Right kidney (tissue), 1 donor: ENCODE measurements around the gene KCNJ5.

Experiments used
- DNase-seq: peaks from one replicate; pipeline ENCODE4 v3.0.0-alpha.2; 2016

KCNJ5 gene

DNA sequence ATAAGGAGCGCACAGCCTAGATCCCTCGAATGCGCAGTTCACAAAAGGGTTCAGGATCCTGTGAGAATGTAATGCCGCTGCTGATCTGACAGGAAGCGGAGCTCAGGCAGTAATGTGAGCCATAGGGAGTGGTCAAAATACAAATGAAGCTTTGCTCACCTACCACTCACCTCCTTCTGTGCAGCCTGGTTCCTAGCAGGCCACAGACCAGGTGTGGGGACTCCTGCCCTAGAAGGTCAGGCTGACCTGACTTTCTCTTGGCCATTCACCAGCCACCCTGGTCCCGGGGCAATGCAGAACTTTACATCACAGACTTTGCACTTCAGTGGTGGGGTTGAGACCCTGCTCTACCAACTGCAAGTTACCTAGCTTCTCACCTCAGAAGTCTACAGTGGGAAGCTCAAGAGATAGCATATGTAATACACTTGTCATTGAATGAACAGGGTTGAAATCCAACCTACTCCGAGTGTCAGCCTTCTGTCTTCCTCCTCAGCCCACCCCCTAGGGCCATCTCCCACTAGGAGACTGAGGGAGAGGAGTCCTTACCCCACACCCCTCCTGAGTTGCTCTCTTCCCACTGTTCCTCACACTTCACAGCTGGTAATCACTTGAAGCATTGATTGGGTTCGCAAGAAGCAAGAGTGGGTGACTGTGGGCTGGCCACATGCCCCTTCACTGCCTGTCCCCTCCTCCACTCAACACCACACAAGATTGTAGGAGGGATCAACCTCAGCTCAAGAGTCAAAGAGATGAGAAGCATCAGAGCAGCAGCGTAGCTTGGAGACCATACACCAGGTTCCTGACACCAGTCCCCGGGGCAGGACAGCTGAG is 22.1 kb upstream of the KCNJ5 start:
- DNase-seq, result no peak

DNA sequence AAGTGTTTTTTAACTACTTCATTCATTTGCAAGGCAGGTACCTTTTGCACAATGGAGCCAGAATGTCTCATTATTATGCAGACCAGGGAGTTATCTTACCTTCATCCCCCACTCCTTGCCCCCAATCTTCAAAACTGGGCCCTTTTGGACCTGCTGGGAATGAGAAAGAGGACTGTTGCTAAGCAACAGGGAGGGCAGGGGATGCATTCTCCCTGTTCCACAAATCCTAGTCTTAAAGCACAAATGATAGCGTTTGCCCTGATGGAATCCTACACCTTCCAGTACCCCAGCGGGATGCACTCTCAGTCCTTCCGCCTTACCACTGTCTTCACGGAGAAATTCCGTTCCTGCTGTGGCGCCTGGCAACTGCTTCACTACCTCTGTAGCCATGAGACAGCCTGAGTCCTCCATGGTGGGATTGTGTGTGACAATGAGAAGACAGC is 20.0 kb upstream of the KCNJ5 start:
- no peak for DNase-seq

DNA sequence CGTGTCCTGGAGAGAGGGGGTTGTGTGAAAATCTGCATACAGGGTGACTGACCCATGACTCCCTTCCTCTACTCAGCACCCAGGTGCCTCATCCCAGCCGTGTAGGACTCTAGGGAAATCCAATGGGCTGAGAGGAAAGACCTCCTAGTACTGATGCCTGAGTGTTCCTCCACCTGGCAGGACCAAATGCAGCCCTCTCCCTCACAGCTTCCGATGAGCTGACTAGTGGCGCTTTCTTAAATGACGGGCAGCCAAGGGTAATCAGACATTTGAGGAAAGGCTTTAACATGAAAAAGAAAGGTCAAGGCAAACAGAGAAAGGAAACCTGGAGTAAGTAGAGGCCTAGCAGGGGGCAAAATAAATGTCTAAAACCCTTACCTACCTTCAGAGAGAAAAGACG is 19.1 kb upstream of the KCNJ5 start:
- DNase-seq, result no peak

- no peak for DNase-seq
Measured at GRCh38 chr11:128872594-128872993, 18.6 kb upstream of the KCNJ5 start.

- no peak for DNase-seq
Measured at GRCh38 chr11:128874427-128874826, 16.7 kb upstream of the KCNJ5 start.

GRCh38 chr11:128876133-128876650 is 15.0 kb upstream of the KCNJ5 start:
- no peak for DNase-seq

- DNase-seq, result no peak
Measured at GRCh38 chr11:128877726-128878125, 13.4 kb upstream of the KCNJ5 start.

DNA sequence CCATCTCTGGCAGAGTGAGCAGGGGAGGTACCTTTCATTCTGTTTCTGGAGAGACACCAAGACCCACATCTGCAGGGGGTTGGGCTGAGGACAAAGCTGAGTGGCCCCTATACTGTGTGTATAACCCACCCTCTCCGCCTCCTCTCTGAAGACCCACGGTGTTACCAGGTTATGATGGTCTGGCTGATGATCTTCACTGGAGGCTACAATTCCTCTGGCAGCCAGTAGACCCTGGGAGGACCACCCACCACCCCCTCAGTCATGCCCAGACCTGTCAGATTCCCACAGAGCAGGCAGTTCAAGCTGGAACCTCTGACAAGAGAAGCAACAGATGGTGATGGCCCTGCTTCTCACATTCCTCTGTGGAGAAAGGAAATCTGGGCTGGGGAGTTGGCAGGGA is 12.7 kb upstream of the KCNJ5 start:
- DNase-seq, result no peak

DNA sequence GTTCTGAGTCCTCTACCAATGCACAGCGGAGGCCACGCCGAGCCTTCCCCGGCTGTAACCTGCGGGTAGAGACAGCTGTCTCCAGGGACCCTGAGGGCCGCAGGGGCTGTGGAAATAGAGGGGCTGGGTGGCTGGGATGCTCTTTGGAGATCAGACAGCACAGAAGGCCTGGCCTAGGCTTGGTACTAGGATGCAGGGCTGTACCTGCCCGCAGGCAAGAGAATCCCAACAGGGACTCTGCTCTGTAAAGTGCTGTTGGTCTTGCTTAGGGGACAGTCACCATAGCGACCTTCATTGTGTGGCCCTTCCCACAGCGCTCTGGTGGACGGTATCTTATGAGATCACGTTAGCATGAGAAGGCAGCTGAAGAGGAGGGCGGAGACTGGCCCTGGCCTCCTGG is 11.3 kb upstream of the KCNJ5 start:
- DNase-seq, result no peak

- DNase-seq, result no peak
Measured at GRCh38 chr11:128881221-128881620, 9.9 kb upstream of the KCNJ5 start.

DNA sequence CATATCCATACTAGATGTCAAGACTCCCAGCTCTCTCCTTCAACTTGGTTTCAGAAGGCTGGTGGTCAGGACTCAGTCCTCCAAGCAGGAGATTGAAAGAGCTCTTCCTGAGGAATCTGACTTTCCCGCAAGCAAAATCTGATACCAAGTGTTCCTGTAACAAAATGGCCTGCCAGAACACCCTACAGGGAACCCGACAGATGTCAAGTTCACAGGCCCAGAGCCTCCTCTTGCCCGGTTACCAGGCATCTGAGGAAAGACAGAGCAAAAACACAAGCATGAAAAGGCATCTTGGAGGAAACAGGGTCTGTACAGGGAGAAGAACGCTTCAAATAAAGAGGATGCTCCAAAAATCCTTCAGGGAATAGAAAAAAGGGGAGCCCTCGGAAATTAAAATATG is 8.7 kb upstream of the KCNJ5 start:
- DNase-seq, result no peak

DNA sequence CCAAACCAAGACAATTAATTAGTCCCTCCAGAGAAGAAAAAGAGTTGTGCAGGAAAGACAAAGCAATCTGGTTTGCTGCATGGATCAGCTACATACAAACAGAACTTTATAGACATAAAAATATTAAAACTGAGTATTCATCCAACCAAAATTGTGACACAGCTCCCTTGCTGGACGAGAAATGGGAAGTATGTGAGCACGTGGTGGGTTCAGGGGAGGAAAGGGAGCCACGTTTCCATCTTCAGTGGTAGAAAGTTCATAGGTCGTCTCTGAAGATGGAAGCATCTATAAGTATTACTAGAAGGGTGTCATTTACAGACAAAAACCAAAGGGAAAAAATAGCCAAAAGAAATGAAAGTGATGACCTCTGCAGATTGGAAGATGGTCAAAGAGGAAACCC is 7.1 kb upstream of the KCNJ5 start:
- no peak for DNase-seq

- DNase-seq, result no peak
Measured at GRCh38 chr11:128884703-128885338, 6.3 kb upstream of the KCNJ5 start.

- DNase-seq, result no peak
Measured at GRCh38 chr11:128886406-128887124, 4.6 kb upstream of the KCNJ5 start.

GRCh38 chr11:128888034-128888985 is 2.8 kb upstream of the KCNJ5 start:
- DNase-seq, result no peak

DNA sequence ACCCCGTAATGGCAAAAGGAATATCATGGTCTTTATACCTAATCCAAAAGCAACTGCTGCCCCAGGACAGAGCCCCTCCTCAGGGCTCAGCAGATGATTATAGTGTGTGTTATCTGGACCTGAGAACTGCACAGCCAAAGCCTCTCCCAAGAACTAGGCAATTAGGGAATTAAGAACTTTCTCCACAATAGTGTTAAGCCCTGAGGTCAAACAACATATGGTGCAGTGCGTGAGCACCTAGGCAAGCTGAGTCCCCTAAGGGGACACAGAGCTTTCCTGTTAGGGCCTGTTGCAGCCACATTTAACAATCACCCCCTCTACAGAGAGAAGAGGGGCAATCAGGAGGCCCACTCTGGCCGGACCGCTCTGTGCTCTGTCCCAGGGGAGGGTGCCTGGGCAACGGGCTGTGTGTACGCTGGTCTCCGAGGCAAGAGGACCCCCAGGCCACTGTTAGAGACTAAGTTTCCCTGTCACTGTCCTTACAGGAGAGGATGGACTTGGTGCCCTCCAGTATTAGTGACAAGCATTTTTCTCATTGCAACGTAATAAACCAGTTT is 1.4 kb upstream of the KCNJ5 start:
- DNase-seq, result peak; percentile 21

GRCh38 chr11:128890216-128890542 is 977 bp upstream of the KCNJ5 start:
- DNase-seq, result no peak

DNA sequence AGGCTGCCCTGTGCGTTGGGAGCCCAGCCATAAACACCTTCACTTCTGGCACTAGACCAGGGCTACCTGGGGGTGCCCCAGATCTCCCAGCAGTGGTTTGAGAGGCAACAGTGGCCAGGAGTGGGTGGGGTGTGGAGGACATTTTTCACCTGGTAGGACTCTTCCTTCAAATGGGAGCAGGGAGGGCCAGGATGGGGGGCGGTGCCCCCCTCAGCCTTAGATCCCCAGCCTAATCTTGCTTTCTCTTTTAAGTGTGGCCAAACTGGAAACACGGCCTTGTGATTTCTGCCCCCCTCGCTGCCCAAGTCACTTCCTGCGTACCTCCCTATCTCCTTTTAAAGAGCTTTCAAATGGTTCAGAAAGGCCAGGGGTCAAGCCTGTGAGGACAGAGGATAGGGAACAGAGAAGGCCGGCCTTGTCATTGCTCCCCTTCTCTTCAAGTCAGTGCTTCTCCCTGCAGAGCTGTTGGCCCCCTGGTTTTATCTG is 800 bp downstream of the KCNJ5 start:
- DNase-seq, result no peak

DNA sequence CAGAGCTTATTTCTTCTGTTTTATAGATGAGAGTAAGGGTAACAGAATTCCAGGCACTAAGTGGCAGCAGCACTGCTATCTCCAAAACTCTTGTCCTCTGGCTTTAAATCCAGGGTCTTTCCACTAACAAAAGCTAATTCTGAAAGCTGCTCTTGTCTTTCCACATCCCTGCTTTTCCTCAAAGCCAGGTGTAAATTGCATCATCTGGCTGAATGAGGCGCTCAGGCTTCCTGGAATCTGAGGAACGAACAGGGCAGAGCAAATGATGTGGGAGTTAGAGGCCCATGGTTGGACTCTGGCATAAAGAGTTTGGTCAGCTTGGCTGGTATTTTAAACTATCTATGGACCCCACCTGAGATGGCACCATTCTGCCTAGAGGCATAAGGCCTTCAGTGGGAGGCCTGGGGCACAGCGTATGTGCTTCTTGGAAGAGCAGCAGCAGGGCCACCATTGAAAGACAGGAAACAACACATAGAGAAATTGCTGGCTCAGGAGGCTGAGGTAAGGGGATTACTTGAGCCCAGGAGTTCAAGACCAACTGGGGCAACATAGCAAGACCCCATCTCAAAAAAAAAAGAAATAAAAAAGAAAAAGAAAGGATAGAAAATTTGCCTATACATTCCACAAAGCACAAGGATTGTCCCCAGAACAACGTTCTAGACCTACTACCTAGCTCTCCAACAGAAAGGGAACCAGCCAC is 1.9 kb downstream of the KCNJ5 start:
- DNase-seq, result no peak

DNA sequence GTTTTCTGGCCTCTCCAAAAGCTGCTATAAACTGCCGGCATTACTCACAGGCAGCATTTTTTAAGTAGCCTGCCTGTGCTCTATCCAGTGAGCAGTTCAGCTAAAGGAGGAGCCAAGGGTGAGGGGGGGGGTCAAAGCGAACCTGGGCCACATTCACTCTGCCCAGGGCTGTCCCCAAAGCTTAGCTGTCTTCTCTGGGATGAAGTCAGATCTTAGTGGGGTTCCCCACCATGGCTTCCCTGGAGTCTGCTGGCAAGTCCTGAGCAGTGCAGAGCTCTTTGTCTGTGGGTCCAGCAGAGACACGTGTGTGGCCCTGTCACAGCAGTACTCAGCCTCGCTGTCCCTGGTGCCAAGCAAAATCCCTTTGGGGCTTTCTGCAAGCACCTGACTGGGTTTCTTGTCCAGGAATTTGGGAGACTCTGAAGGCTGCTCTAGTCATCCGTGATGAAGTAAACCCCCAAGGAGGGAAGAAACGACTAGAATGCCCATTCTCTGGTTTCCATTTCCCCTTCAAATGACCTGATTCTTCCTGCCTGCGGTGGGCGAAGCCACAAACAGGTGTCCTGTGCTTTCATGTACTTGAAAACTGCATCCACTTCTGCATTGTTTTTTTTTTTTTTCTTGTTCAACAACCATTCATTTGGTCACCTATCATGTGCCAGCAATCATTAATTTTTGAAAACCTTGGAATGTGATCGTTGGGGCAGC is 2.6 kb downstream of the KCNJ5 start:
- no peak for DNase-seq
